HEK293 (cell line): ENCODE data around the gene CCDC183.

Experiments
- BCL11A ChIP-seq: fragments of 450-650 bp; formaldehyde crosslinking; IDR thresholded peaks from 2 replicates; pipeline ENCODE4 v1.5.1; 2016; ENCODE audit warnings: low read depth, missing biosample characterization, missing genetic modification characterization
- FEZF1 ChIP-seq: fragments of 450-650 bp; formaldehyde crosslinking; IDR thresholded peaks from 2 replicates; pipeline ENCODE4 v1.5.1; 2016; ENCODE audit warnings: missing biosample characterization, missing genetic modification characterization
- HOXA7 ChIP-seq: sonication (generic); formaldehyde crosslinking; IDR thresholded peaks from 2 replicates; pipeline ENCODE4 v1.8.1; 2022; ENCODE audit warnings: missing genetic modification reagents, borderline replicate concordance
- OSR2 ChIP-seq: fragments of 450-650 bp; formaldehyde crosslinking; IDR thresholded peaks from 2 replicates; pipeline ENCODE4 v1.5.1; 2016; ENCODE audit warnings: missing biosample characterization, missing genetic modification characterization
- OVOL3 ChIP-seq: fragments of 450-650 bp; formaldehyde crosslinking; IDR thresholded peaks from 2 replicates; pipeline ENCODE4 v1.5.1; 2016; ENCODE audit warnings: missing biosample characterization, missing genetic modification characterization
- SCRT2 ChIP-seq: fragments of 450-650 bp; formaldehyde crosslinking; IDR thresholded peaks from 2 replicates; pipeline ENCODE4 v1.5.1; 2016; ENCODE audit warnings: missing biosample characterization, missing genetic modification characterization
- SP2 ChIP-seq: fragments of 450-650 bp; formaldehyde crosslinking; IDR thresholded peaks from 2 replicates; pipeline ENCODE4 v1.5.1; 2016; ENCODE audit warnings: missing biosample characterization, missing genetic modification characterization
- SP7 ChIP-seq: fragments of 450-650 bp; formaldehyde crosslinking; IDR thresholded peaks from 2 replicates; pipeline ENCODE4 v1.5.1; 2016; ENCODE audit warnings: missing biosample characterization, missing genetic modification characterization
- ZBTB10 ChIP-seq: fragments of 450-650 bp; formaldehyde crosslinking; IDR thresholded peaks from 2 replicates; pipeline ENCODE4 v1.5.1; 2016; ENCODE audit warnings: missing biosample characterization, missing genetic modification characterization
- ZBTB11 ChIP-seq: fragments of 450-650 bp; formaldehyde crosslinking; conservative IDR thresholded peaks from 2 replicates; pipeline ENCODE4 v1.5.1; 2016; ENCODE audit warnings: low read depth, missing biosample characterization, missing genetic modification characterization
- ZBTB20 ChIP-seq: fragments of 450-650 bp; formaldehyde crosslinking; IDR thresholded peaks from 2 replicates; pipeline ENCODE4 v1.5.1; 2016; ENCODE audit warnings: missing biosample characterization, missing genetic modification characterization
- ZNF10 ChIP-seq: fragments of 450-650 bp; formaldehyde crosslinking; IDR thresholded peaks from 2 replicates; pipeline ENCODE4 v1.5.1; 2017; ENCODE audit warnings: missing biosample characterization, missing genetic modification characterization
- ZNF132 ChIP-seq: fragments of 450-650 bp; formaldehyde crosslinking; IDR thresholded peaks from 2 replicates; pipeline ENCODE4 v1.5.1; 2017; ENCODE audit warnings: missing biosample characterization, missing genetic modification characterization, borderline replicate concordance
- ZNF140 ChIP-seq: fragments of 450-650 bp; formaldehyde crosslinking; IDR thresholded peaks from 2 replicates; pipeline ENCODE4 v1.5.1; 2016; ENCODE audit warnings: missing biosample characterization, missing genetic modification characterization
- ZNF155 ChIP-seq: fragments of 450-650 bp; formaldehyde crosslinking; IDR thresholded peaks from 2 replicates; pipeline ENCODE4 v1.5.1; 2016; ENCODE audit warnings: missing biosample characterization, missing genetic modification characterization
- ZNF16 ChIP-seq: fragments of 450-650 bp; formaldehyde crosslinking; IDR thresholded peaks from 2 replicates; pipeline ENCODE4 v1.5.1; 2016; ENCODE audit warnings: low read depth, missing biosample characterization, missing genetic modification characterization
- ZNF174 ChIP-seq: fragments of 450-650 bp; formaldehyde crosslinking; IDR thresholded peaks from 2 replicates; pipeline ENCODE4 v1.5.0; 2017; ENCODE audit warnings: missing biosample characterization, mild to moderate bottlenecking, missing genetic modification characterization
- ZNF239 ChIP-seq: fragments of 450-650 bp; formaldehyde crosslinking; IDR thresholded peaks from 2 replicates; pipeline ENCODE4 v1.5.1; 2016; ENCODE audit warnings: missing biosample characterization, missing genetic modification characterization
- ZNF248 ChIP-seq: fragments of 450-650 bp; formaldehyde crosslinking; IDR thresholded peaks from 2 replicates; pipeline ENCODE4 v1.5.1; 2017; ENCODE audit warnings: missing biosample characterization, missing genetic modification characterization
- ZNF324 ChIP-seq: fragments of 450-650 bp; formaldehyde crosslinking; IDR thresholded peaks from 2 replicates; pipeline ENCODE4 v1.5.1; 2016; ENCODE audit warnings: missing biosample characterization, missing genetic modification characterization
- ZNF391 ChIP-seq: fragments of 450-650 bp; formaldehyde crosslinking; IDR thresholded peaks from 2 replicates; pipeline ENCODE4 v1.5.1; 2016; ENCODE audit warnings: low read depth, missing biosample characterization, missing genetic modification characterization, borderline replicate concordance
- ZNF423 ChIP-seq: fragments of 450-650 bp; formaldehyde crosslinking; IDR thresholded peaks from 2 replicates; pipeline ENCODE4 v1.5.1; 2016; ENCODE audit warnings: missing biosample characterization, missing genetic modification characterization
- ZNF521 ChIP-seq: fragments of 450-650 bp; formaldehyde crosslinking; IDR thresholded peaks from 2 replicates; pipeline ENCODE4 v1.5.1; 2017; ENCODE audit warnings: missing biosample characterization, mild to moderate bottlenecking, missing genetic modification characterization
- ZNF621 ChIP-seq: fragments of 450-650 bp; formaldehyde crosslinking; IDR thresholded peaks from 2 replicates; pipeline ENCODE4 v1.5.1; 2017; ENCODE audit warnings: missing biosample characterization, missing genetic modification characterization
- ZNF623 ChIP-seq: fragments of 450-650 bp; formaldehyde crosslinking; IDR thresholded peaks from 2 replicates; pipeline ENCODE4 v1.5.1; 2016; ENCODE audit warnings: missing biosample characterization, missing genetic modification characterization
- ZNF677 ChIP-seq: fragments of 450-650 bp; IDR thresholded peaks from 2 replicates; pipeline ENCODE4 v1.5.0; 2018; ENCODE audit warnings: missing biosample characterization, mild to moderate bottlenecking, missing genetic modification characterization, moderate library complexity
- ZXDB ChIP-seq: fragments of 450-650 bp; formaldehyde crosslinking; IDR thresholded peaks from 2 replicates; pipeline ENCODE4 v1.5.1; 2016; ENCODE audit warnings: missing biosample characterization, missing genetic modification characterization
- TF ChIP-seq, protein P1 (sequence below): fragments of 450-650 bp; formaldehyde crosslinking; IDR thresholded peaks from 2 replicates; pipeline ENCODE4 v1.5.1; 2017; ENCODE audit warnings: missing biosample characterization, missing genetic modification characterization
- TF ChIP-seq, protein P2 (sequence below): fragments of 450-650 bp; formaldehyde crosslinking; IDR thresholded peaks from 2 replicates; pipeline ENCODE4 v1.5.1; 2017; ENCODE audit warnings: missing biosample characterization, missing genetic modification characterization

The CCDC183 gene

GRCh38 chr9:136840877-136841645, 44.9 kb downstream of the CCDC183 start (continued):
- TF ChIP-seq ZBTB10 (tag by site-specific recombination), result no peak
- TF ChIP-seq FEZF1 (tag by site-specific recombination), result no peak
- no peak for TF ChIP-seq ZNF174
- TF ChIP-seq ZBTB11 (tag by site-specific recombination), result no peak
- peak; percentile 41; the same call in 1 of the 2 replicates for TF ChIP-seq ZNF423 (tag by site-specific recombination)
- no peak for TF ChIP-seq ZNF132 (tag by site-specific recombination)
- TF ChIP-seq ZNF521 (tag by site-specific recombination), result no peak
- TF ChIP-seq SCRT2 (tag by site-specific recombination), result no peak
- no peak for TF ChIP-seq ZNF239 (tag by site-specific recombination)
- TF ChIP-seq ZXDB (tag by site-specific recombination), result no peak
- peak; percentile 81 for TF ChIP-seq ZNF10 (tag by site-specific recombination)
- TF ChIP-seq ZNF16 (tag by site-specific recombination), result no peak
- no peak for TF ChIP-seq ZNF155 (tag by site-specific recombination)
- TF ChIP-seq, protein P1, sequence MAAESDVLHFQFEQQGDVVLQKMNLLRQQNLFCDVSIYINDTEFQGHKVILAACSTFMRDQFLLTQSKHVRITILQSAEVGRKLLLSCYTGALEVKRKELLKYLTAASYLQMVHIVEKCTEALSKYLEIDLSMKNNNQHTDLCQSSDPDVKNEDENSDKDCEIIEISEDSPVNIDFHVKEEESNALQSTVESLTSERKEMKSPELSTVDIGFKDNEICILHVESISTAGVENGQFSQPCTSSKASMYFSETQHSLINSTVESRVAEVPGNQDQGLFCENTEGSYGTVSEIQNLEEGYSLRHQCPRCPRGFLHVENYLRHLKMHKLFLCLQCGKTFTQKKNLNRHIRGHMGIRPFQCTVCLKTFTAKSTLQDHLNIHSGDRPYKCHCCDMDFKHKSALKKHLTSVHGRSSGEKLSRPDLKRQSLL (tag by site-specific recombination), result no peak
- TF ChIP-seq ZNF623, result no peak
- TF ChIP-seq, protein P2, sequence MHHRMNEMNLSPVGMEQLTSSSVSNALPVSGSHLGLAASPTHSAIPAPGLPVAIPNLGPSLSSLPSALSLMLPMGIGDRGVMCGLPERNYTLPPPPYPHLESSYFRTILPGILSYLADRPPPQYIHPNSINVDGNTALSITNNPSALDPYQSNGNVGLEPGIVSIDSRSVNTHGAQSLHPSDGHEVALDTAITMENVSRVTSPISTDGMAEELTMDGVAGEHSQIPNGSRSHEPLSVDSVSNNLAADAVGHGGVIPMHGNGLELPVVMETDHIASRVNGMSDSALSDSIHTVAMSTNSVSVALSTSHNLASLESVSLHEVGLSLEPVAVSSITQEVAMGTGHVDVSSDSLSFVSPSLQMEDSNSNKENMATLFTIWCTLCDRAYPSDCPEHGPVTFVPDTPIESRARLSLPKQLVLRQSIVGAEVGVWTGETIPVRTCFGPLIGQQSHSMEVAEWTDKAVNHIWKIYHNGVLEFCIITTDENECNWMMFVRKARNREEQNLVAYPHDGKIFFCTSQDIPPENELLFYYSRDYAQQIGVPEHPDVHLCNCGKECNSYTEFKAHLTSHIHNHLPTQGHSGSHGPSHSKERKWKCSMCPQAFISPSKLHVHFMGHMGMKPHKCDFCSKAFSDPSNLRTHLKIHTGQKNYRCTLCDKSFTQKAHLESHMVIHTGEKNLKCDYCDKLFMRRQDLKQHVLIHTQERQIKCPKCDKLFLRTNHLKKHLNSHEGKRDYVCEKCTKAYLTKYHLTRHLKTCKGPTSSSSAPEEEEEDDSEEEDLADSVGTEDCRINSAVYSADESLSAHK (tag by site-specific recombination), result no peak
- TF ChIP-seq SP2 (tag by site-specific recombination), result peak; percentile 48
- TF ChIP-seq ZNF248 (tag by site-specific recombination), result no peak
- no peak for TF ChIP-seq HOXA7 (CRISPR knock-in tag)
- TF ChIP-seq ZNF140 (tag by site-specific recombination), result no peak
- no peak for TF ChIP-seq ZNF677 (tag by site-specific recombination)
- no peak for TF ChIP-seq ZNF621 (tag by site-specific recombination)
- peak; percentile 45; the same call in 1 of the 2 replicates for TF ChIP-seq BCL11A (tag by site-specific recombination)
- TF ChIP-seq OSR2 (tag by site-specific recombination), result peak; percentile 85
- TF ChIP-seq SP7 (tag by site-specific recombination), result no peak
- TF ChIP-seq ZNF391 (tag by site-specific recombination), result no peak
- TF ChIP-seq ZBTB20, result 0 out of 2 replicates have a peak, but pooled peaks have one; percentile 24
- TF ChIP-seq ZNF324 (tag by site-specific recombination), result no peak
- TF ChIP-seq OVOL3 (tag by site-specific recombination), result no peak
